Measurements from ENCODE around the gene USP6NL. TPM values are rescaled to one million over a fixed set of nuclear protein-coding genes. Genes with fewer than 3 reads are reported as not detected.

USP6NL gene
- total RNA-seq, 1 donor from 2014 or later, result 13.8 TPM

DNA sequence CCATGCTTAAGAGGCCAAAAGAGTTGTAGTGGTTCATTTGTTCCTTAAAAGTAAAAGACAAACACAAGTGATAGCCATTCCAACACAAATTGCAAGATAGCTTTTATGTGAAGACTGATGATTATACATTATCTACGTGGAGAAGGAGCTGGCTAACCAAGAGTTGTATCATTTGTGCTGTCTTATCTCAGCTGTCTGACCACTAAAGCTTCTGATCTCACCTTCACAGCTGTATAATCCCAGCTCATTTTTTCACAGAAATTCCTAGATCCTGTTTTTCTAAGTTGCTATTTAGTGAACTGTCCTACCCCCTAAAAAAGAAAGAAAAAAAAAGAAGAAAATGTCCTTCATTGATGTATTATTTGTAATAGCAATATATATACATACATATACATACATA lies 9.8 kb downstream of the USP6NL start:
- H3K9me3 Mint-ChIP-seq (ENCODE audit: unreplicated experiment), result no peaks in the 10 kb centered on the region
- TF ChIP-seq CTCF (IDR thresholded peaks at IDR 0.05), result no peak
- peaks cover 5% of the 10 kb centered on the region for H3K36me3 Mint-ChIP-seq (ENCODE audit: unreplicated experiment)
- H3K4me3 Mint-ChIP-seq (ENCODE audit: unreplicated experiment), result no peak overlapping the region
- no peak for DNase-seq (ENCODE audit: extremely low spot score, unreplicated experiment)
- H3K4me1 Mint-ChIP-seq (ENCODE audit: unreplicated experiment), result peaks cover 9% of the 10 kb centered on the region
- H3K27me3 Mint-ChIP-seq (ENCODE audit: unreplicated experiment), result no peaks in the 10 kb centered on the region
- H3K27ac Mint-ChIP-seq (ENCODE audit: unreplicated experiment), result no peak overlapping the region

- H3K4me1 Mint-ChIP-seq (ENCODE audit: unreplicated experiment), result peaks cover 8% of the 10 kb centered on the region
- peaks cover 6% of the 10 kb centered on the region for H3K36me3 Mint-ChIP-seq (ENCODE audit: unreplicated experiment)
- H3K4me3 Mint-ChIP-seq (ENCODE audit: unreplicated experiment), result no peak overlapping the region
- no peaks in the 10 kb centered on the region for H3K27me3 Mint-ChIP-seq (ENCODE audit: unreplicated experiment)
- DNase-seq (ENCODE audit: extremely low spot score, unreplicated experiment), result no peak
- no peak overlapping the region for H3K27ac Mint-ChIP-seq (ENCODE audit: unreplicated experiment)
- TF ChIP-seq CTCF (IDR thresholded peaks at IDR 0.05), result no peak
- H3K9me3 Mint-ChIP-seq (ENCODE audit: unreplicated experiment), result no peaks in the 10 kb centered on the region
Measured at GRCh38 chr10:11600280-11600679, 11.2 kb downstream of the USP6NL start.

GRCh38 chr10:11598712-11599397 lies 12.6 kb downstream of the USP6NL start:
- Mint-ChIP-seq H3K27me3 (ENCODE audit: unreplicated experiment) (no peaks in the 10 kb centered on the region), H3K9me3 (ENCODE audit: unreplicated experiment) (no peaks in the 10 kb centered on the region), H3K4me3 (ENCODE audit: unreplicated experiment) (no peak overlapping the region), H3K36me3 (ENCODE audit: unreplicated experiment) (peaks cover 9% of the 10 kb centered on the region), H3K27ac (ENCODE audit: unreplicated experiment) (no peak overlapping the region), H3K4me1 (ENCODE audit: unreplicated experiment) (peaks cover 8% of the 10 kb centered on the region)
- no peak for TF ChIP-seq CTCF (IDR thresholded peaks at IDR 0.05)
- no peak for DNase-seq (ENCODE audit: extremely low spot score, unreplicated experiment)

GRCh38 chr10:11597470-11597869 lies 14.0 kb downstream of the USP6NL start:
- no peak overlapping the region for H3K27ac Mint-ChIP-seq (ENCODE audit: unreplicated experiment)
- TF ChIP-seq CTCF (IDR thresholded peaks at IDR 0.05), result no peak
- no peaks in the 10 kb centered on the region for H3K9me3 Mint-ChIP-seq (ENCODE audit: unreplicated experiment)
- H3K27me3 Mint-ChIP-seq (ENCODE audit: unreplicated experiment), result no peaks in the 10 kb centered on the region
- H3K36me3 Mint-ChIP-seq (ENCODE audit: unreplicated experiment), result peaks cover 9% of the 10 kb centered on the region
- peaks cover 5% of the 10 kb centered on the region for H3K4me1 Mint-ChIP-seq (ENCODE audit: unreplicated experiment)
- no peak for DNase-seq (ENCODE audit: extremely low spot score, unreplicated experiment)
- H3K4me3 Mint-ChIP-seq (ENCODE audit: unreplicated experiment), result no peak overlapping the region

- Mint-ChIP-seq H3K9me3 (ENCODE audit: unreplicated experiment) (no peaks in the 10 kb centered on the region), H3K4me3 (ENCODE audit: unreplicated experiment) (no peak overlapping the region), H3K4me1 (ENCODE audit: unreplicated experiment) (peaks cover 3% of the 10 kb centered on the region), H3K27ac (ENCODE audit: unreplicated experiment) (no peak overlapping the region), H3K27me3 (ENCODE audit: unreplicated experiment) (no peaks in the 10 kb centered on the region), H3K36me3 (ENCODE audit: unreplicated experiment) (peaks cover 9% of the 10 kb centered on the region)
- no peak for DNase-seq (ENCODE audit: extremely low spot score, unreplicated experiment)
- no peak for TF ChIP-seq CTCF (IDR thresholded peaks at IDR 0.05)
Measured at GRCh38 chr10:11595395-11595692, 16.1 kb downstream of the USP6NL start.

Measured in osteocyte (in vitro differentiated cells).